Adrenal gland (tissue), 5 donors: ENCODE measurements around the gene KCNIP1.
A peak's percentile ranks its signal among the peaks of the same experiment; 100 is the strongest.

Experiments
- CTCF ChIP-seq, 6 experiments: fragments of 450-650 bp in 4 of 6; fragments of 200-600 bp in 2 of 6; sonication (generic) in 1 of 6; IDR thresholded peaks; 1 replicate in 5 of 6; 2 replicates in 1 of 6; pipeline versions ENCODE4 v1.5.1 to v1.8.0; 2016 to 2021; ENCODE audit warnings: antibody characterized with exemption in 6 of 6, mild to moderate bottlenecking in 2 of 6, moderate library complexity in 1 of 6
- POLR2A ChIP-seq, 2 donors: fragments of 450-650 bp; IDR thresholded peaks; one replicate each; pipeline ENCODE4 v1.6.1; 2017; ENCODE audit warnings: antibody characterized with exemption in 2 of 2, mild to moderate bottlenecking in 2 of 2, moderate library complexity in 1 of 2
- donor health status: DM: no; HTN: no; CAD: no.

GRCh38 chr5:170597109-170597751 is 93.4 kb downstream of the KCNIP1 start:
- TF ChIP-seq POLR2A (IDR thresholded peaks at IDR 0.05) (peak in 1 of 2 donors; percentile 18), CTCF (IDR thresholded peaks at IDR 0.05) (no peak)
